ENCODE data around the gene KRT86.
"Not testable (repeated sequence)": the region's sequence is repeated elsewhere in the genome, so short reads cannot be mapped to it uniquely, and the experiment has no call there.

Gene KRT86

GRCh38 chr12:52333321-52333720, 58.9 kb downstream of the KRT86 start:
- H3K4me3 ChIP-seq (ENCODE audit: low read depth, low read length): no peak overlapping the region

- H3K4me3 ChIP-seq (ENCODE audit: low read depth, low read length): no peak overlapping the region
Observed at GRCh38 chr12:52334185-52334584, 59.7 kb downstream of the KRT86 start.

GRCh38 chr12:52335598-52336262, 61.3 kb downstream of the KRT86 start:
- H3K4me3 ChIP-seq (ENCODE audit: low read depth, low read length): no peak overlapping the region

GRCh38 chr12:52336641-52337040, 62.2 kb downstream of the KRT86 start:
- H3K4me3 ChIP-seq (ENCODE audit: low read depth, low read length): no peak overlapping the region

GRCh38 chr12:52337054-52337453, 62.6 kb downstream of the KRT86 start:
- no peak overlapping the region for H3K4me3 ChIP-seq (ENCODE audit: low read depth, low read length)

DNA sequence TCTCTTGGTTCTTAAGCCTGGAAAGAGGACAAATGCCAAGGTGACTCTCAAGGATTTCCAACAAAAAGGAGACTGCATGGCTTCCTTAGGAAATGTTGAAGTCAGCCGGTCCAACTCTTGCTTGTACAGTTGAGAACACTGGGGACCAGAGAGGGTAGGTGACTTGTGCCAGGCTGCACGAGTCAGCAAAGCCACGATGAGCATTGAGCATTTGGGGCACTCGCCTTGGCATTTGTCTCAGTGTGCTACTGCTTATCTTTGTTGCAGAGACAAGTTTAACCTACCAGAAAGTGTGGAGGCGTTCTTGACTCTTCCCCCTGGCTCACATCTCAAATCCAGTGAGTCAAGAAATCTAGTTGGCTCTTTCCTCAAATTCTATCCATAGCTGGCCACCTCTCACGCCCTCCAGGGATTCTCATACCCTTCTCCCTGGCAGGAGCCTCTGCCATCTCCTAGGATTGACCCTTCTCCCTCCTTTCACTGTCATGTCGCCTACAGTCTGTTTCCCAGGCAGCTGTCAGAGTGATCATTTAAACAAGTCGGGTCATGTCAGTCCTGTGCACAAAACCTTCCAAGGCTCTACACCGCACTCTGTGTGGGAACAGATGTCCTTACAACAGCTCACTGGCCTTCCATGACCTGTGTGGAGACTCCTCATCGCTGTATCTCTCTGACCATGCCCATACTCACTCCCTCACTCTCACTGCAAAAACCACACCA, 64.0 kb downstream of the KRT86 start:
- no peak overlapping the region for H3K4me3 ChIP-seq (ENCODE audit: low read depth, low read length)

DNA sequence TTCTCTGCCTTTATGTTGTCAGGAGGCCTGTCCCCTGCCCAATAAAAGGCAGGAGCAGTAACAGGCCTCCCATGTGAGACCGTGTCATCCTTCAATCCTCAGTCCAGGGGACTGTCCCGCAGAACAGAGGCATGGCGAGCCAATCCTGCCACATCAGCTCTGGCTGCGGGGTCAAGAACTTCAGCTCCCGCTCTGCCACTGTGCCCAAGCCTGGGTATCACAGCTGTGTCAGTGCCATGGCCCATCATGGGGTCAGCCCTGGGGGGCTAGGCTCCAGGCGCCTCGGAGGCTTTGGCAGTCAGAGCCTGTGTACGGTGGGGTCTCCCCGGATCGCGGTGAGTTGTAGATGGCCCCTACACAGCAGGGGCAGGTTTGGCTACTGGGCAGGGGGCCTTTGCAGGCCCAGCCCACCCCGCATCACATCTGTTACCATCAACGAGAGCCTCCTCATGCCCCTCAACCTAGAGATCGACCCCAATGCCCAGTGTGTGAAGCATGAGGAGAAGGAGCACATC, 66.7 kb downstream of the KRT86 start:
- no peak overlapping the region for H3K4me3 ChIP-seq (ENCODE audit: low read depth, low read length)

DNA sequence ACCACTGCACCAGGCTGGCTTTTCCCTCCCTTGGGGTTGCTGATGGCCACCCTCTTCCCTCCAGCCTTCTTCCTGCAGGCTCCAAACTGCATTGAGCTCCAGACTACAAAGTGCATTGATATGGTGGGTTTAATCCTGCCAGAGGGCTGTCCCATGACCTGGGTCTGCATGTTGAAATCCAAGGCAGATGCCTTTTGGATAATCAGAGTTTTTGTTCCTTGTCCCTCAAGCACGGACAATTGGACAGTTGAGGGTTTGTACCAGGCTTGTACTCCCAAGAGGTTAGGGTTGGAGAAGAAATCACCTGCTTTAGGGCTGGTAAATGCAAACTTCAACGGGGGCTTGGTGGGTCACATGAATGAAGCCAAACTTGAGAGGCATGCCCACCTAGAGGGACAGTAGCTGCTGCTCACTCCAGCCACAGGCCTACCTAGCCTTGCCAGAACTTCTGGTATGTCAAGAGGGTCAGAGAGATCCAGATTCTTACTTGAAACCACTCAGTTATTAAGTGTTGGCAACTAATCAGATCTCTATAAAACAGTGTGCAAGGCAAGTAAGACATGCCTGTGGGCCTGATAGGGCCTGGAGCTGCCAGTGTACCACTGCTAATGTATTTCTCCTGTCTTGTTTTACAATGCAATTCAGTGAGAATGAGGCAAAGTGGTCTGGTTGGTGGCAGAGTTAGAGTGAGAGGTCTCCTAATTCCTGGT, 68.5 kb downstream of the KRT86 start:
- H3K4me3 ChIP-seq (ENCODE audit: low read depth, low read length): no peak overlapping the region

- no peak overlapping the region for H3K4me3 ChIP-seq (ENCODE audit: low read depth, low read length)
Observed at GRCh38 chr12:52343550-52343949, 69.1 kb downstream of the KRT86 start.

- no peak overlapping the region for H3K4me3 ChIP-seq (ENCODE audit: low read depth, low read length)
Observed at GRCh38 chr12:52344111-52344510, 69.7 kb downstream of the KRT86 start.

GRCh38 chr12:52345041-52345440, 70.6 kb downstream of the KRT86 start:
- H3K4me3 ChIP-seq (ENCODE audit: low read depth, low read length): not testable (repeated sequence)

DNA sequence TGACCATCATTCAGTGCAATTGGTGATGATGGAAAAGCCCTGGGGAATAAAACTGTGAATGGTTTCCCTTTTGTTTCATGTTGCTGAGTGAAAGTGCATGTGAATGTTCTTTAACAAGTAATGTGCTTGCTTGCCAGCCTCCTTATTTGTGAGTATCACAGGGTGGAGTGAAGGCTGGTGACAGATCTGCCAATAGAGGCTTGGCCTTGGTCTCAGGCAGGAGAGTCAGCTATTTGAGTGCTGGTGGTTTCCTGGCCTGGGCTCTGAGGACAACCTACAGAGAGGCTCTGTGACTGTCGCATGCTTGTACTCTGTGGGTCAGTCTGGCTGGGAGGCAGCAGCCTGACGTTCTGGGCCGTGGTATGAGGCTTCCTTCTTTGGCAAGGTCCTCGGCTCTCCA, 72.1 kb downstream of the KRT86 start:
- no peak overlapping the region for H3K4me3 ChIP-seq (ENCODE audit: low read depth, low read length)

GRCh38 chr12:52347016-52347415, 72.6 kb downstream of the KRT86 start:
- H3K4me3 ChIP-seq (ENCODE audit: low read depth, low read length): no peak overlapping the region

DNA sequence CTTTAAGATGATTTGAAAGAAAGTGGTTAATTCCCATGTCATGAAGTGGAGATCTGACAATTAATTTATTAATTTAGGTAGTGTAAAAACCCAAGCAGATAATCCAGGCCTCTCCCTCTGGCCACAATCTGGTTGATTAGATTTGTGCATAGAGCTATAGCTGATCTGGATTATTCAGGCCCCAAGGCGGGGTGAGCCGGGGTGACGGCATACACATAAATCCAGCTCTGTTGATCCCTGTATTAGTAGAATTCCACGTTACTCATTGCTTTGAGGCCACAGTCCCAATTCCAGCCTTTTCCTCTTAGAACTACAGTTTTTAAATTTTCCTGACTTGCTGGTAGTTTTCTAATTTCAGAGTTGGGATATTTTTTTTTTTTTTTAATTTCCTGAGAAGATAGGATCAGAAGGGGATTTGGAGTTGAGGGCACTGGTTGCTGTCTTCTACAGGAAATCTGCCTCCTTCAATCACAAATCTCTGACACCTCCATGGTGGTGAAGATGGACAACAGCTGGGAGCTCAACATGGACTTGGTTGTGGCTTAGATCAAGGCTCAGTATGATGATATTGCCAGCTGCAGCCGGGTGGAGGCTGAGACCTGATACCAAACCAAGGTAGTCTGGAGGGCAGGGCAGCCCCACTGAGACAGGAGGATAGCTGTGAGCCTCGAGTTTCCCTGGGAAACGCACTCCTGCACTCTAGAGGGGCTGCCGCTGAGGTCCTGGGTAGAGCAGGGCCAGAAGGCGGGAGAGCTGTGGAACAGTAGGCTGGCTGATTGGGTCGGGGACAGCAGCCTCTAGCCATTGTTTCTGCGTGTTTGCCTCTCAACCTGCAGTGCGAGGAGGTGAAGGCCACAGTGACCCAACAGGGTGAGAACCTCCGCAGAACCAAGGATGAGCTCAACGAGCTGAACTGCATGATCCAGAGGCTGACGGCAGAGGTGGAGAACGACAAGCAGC, 73.4 kb downstream of the KRT86 start:
- no peak overlapping the region for H3K4me3 ChIP-seq (ENCODE audit: low read depth, low read length)

DNA sequence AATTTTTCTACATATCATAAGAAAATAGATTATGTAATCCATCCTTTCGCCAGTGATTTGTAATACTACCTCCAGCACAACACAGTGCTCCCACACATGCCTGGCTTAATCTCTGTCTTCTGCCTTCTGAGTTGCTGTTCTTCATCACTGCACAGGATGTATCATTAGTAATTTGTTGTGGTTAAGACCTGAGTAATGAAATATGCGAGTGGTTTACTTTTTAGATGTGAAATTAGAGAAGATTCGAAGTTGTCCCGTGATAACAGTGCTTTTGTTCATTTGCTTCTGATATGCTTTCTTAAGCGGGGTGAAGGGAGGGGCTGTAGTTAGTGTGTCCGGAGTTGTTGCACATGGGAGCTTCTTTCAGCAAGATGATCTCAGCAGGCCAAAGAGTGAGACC, 74.8 kb downstream of the KRT86 start:
- H3K4me3 ChIP-seq (ENCODE audit: low read depth, low read length): no peak overlapping the region

- H3K4me3 ChIP-seq (ENCODE audit: low read depth, low read length): no peak overlapping the region
Observed at GRCh38 chr12:52350021-52350620, 75.7 kb downstream of the KRT86 start.

DNA sequence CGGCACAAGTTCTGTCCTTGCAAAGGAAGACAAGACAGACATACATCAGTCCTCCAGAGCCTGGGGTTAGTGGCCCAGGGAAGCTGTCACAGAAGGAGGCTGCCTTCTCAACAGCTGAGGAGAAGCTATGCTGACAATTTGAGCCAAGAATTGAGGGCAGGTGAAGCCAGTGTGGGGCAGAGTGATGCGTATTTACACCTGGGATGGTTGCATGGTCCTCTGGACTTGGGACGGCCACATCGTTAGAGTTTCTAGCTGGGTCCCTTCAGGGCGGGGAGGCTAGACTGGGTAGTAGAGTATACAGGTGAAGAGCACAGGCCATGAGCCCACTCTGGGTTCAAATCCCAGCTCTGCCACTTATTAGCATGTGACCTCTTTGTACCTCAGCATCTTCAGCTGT, 76.3 kb downstream of the KRT86 start:
- no peak overlapping the region for H3K4me3 ChIP-seq (ENCODE audit: low read depth, low read length)

DNA sequence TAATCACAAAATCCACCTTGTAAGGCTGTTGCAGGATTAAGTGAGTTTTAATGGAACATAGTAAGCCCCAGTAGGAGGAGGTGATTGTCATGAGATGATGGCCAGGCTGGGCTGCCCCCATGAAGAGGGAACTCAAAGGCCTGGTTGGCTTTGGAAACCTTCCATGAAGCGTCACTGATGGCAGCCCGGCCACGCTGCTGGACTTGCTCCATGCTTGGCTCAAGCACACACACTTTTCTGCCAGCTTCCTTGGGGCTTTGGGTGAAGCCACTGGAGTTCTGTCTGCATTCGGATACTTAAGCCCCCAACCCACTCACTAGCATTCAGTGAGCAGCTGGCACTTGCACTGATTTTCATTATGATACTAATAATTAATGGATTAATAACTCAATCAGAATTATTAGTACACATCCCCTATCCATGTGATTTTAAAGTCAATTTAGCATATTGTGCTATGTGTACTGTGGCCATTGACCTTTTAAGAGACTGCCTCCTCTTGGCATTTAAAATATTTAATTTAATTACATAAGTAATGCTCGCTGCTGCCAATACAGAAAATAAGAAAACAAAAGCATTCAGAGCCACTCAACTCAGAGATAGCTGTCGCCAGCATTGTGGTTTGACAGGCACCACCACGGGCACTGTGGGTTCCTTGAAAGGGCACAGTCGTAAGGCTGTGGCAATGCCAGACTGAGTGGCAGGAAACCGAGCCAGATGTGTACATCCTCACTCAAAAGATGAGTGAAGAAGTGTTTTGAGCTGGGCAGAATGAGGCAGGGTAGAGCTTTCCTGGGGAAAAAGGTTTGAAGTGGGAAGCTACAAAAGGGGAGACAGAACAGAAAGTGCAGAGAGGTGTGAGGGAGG, 77.0 kb downstream of the KRT86 start:
- no peak overlapping the region for H3K4me3 ChIP-seq (ENCODE audit: low read depth, low read length)

- H3K4me3 ChIP-seq (ENCODE audit: low read depth, low read length): no peak overlapping the region
Observed at GRCh38 chr12:52352951-52353350, 78.5 kb downstream of the KRT86 start.
